Fibroblast of the aortic adventitia (primary cell): ENCODE data around the gene WDR86. TPM values are rescaled to one million over a fixed set of nuclear protein-coding genes. Genes with fewer than 3 reads are reported as not detected.

ENCODE experiments used
- DNase-seq: peaks from one replicate; pipeline ENCODE4 v3.0.0-alpha.2; 2010; ENCODE audit warnings: low read depth
- H3K4me3 ChIP-seq: 2 replicates; pipeline ENCODE4 v1.5.1; 2011; ENCODE audit warnings: low read depth, mild to moderate bottlenecking, control low read depth, low read length, moderate library complexity
- total RNA-seq: library from RNA; depleted of rRNA; stranded (reverse); fragments of >200 nt; gene quantifications from 2 replicates; pipeline ENCODE4 v1.2.3, GENCODE V29; 2012; ENCODE audit warnings: low replicate concordance
- TF ChIP-seq, protein P1 (sequence below): IDR thresholded peaks from 2 replicates; pipeline ENCODE4 v1.5.1; 2011; ENCODE audit warnings: mild to moderate bottlenecking, low read length, control low read depth, inconsistent platforms; ENCODE audit not compliant: insufficient read depth

Gene WDR86
- total RNA-seq, 1 donor, result 0.45 TPM

DNA sequence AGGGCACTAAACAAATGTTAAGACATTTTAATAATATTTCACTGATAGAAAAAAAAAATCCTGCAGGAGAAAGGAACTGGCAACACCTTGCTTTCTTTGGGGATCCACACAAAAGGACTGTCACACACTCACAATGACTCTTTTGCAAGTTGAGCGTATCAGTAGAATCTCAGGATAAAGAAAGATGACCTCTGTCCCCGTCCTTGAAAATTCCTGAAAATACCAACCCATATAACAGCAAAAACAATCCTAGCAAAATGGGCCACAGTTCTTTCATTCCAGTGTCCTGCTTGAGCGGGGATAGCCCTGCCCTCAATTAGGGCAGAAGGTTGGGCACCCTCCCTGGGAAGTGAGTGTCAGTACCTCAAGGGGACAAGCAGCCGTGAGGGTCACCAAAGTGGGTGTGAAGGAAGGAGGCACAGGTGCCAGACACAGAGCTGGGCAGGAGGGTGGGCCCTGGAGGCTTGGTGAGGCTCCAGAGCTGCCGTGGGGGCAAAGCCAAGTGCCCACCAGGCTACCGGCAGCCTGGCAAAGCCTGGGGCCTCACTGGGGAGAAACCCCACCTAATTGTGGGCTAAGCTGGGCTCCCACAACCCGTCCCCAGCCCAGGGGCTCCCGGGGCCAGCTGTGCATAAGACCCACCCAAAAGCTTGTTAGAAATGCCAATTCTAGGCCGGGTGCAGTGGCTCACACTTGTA is 2.8 kb downstream of the WDR86 start:
- H3K4me3 ChIP-seq, result no peak overlapping the region

DNA sequence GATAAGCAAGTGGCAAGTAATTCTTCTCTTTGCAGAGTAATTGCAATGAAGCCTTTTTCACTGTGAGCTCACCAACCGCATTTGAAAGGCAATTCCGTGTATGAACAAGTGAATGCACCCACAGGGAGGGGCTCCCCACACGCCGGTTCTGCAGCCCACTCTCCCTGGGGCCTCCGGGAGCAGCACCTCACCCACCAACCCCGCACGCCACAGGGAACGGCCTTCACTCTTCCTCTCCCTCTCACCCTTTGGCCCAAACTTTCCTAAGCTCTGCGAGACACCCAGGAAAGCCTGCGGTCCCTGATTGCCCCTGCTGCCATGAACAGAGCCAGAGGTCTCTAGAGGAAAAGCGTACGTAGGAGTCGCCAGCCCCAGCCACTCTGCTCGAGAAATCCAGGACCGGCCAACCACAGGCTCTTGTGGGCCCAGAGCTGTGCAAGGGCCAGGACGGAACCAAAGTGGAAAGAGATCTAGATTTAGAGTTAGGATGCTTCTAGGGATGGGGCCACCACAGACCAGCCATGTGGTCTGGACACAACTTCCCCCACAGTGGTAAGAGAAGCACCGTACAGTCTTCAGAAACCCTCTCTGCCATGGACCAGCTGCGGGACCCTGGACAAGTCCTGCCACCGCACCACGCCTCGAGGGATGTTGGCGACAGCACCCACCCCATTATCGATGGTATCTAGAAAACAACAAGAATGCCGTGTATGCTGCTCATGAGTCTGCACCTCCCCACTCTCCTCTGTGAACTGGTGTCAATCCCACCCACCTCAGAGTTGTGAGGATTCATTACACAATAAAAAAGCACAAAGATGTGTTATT is 3.6 kb downstream of the WDR86 start:
- no peak for DNase-seq
- TF ChIP-seq, protein P1, sequence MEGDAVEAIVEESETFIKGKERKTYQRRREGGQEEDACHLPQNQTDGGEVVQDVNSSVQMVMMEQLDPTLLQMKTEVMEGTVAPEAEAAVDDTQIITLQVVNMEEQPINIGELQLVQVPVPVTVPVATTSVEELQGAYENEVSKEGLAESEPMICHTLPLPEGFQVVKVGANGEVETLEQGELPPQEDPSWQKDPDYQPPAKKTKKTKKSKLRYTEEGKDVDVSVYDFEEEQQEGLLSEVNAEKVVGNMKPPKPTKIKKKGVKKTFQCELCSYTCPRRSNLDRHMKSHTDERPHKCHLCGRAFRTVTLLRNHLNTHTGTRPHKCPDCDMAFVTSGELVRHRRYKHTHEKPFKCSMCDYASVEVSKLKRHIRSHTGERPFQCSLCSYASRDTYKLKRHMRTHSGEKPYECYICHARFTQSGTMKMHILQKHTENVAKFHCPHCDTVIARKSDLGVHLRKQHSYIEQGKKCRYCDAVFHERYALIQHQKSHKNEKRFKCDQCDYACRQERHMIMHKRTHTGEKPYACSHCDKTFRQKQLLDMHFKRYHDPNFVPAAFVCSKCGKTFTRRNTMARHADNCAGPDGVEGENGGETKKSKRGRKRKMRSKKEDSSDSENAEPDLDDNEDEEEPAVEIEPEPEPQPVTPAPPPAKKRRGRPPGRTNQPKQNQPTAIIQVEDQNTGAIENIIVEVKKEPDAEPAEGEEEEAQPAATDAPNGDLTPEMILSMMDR, result no peak
- no peak overlapping the region for H3K4me3 ChIP-seq

More for the DNA sequence above, 2.8 kb downstream of the WDR86 start:
- TF ChIP-seq, protein P1, result no peak
- no peak for DNase-seq

DNA sequence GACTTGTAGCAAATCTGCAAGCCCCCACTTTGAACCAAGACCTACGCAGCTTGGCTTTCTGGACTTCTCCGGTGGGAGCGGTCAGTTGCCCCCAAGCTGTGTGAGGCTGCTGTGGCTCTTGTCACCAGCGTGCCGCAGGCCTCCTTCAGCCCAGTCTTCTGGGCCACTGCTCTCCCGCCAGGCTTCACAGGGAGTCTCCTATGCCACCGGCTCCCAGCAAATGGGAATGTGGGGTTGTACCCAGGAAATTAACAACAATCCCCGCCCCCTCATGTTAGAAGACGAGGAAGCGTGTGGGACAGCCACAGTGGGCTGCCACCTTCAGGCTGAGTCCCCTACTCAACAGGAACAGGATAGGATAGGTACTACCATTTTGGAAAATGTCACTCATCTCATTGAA is 4.2 kb downstream of the WDR86 start:
- no peak for DNase-seq
- no peak overlapping the region for H3K4me3 ChIP-seq
- TF ChIP-seq, protein P1, result no peak

DNA sequence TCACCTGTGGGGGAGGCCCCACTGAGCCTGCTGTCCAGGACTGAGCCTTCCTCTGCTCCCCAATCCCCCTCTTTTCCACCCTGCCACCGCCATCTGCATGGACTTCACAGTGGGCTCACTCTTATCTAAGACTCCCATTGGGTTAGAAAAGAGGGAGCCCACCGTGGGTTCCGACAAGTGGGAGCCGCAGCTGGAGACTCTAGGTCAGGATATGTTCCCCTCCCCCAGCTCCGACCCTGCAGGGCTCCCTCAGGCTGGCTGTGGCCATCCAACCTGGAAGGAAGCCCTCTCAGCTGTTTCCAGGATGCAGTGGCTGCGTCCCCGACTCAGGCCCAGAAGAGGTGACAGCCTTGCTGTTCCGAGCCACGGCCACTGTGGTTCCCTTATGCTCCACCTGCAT is 4.8 kb downstream of the WDR86 start:
- no peak overlapping the region for H3K4me3 ChIP-seq
- DNase-seq, result no peak
- TF ChIP-seq, protein P1, result no peak

DNA sequence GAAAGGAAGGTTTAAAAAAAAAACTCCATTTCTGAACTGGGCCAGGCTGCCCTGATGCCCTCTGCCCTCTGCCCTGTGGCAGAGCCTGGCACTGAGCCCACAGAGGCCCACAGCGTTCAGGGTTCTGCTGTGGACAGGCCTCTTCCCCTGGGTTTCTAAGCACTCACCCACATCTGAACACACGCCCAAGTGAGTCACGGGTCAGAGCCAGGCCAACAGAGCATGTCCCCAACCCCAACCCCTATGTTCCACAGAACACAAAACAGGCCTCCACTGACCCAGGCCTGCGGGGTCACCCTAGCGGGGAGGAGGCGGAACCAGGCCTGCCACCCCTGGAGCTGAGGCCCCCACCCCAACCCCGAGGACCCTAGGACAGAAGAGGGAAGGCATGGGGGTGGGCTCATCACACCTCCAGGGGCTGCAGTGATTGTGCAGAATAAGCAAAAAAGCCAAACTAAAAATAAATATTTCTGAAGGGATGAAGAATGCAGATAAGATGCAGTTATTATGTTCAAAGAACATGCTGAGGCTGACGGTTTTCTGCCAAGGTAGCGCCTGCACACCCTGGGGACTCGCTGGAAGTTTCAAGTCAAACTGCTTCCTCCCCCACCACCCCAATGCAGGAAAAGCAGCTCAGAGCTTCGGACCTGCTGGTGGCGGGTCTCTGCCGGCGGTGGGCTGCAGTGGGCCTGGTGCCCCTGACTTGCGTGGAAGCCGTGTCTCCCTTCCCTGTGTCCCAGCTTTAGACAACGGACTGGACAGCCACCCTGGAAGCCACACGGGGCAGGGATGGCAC is 5.4 kb downstream of the WDR86 start:
- TF ChIP-seq, protein P1, result no peak
- DNase-seq, result peak; percentile 65
- H3K4me3 ChIP-seq, result no peak overlapping the region

DNA sequence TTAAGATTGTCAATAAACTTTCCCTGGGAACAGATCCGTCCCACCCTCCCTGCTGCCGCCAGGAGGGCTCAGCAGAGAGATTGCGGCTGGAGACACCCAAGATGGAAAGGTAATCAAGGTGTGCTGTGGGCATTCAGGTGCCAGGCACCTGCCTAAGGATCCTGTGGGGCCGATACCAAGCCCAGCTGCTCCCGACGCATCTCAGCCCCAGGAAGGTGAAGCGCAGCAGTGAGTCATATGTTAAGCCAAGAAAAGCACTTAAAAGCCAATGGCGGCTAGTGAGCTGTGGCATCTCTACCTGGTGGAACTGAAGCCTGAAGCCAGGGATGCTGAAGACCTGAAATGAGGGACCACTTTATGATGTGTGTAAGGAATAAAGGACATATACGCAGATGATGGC is 6.1 kb downstream of the WDR86 start:
- no peak overlapping the region for H3K4me3 ChIP-seq
- TF ChIP-seq, protein P1, result no peak
- peak; percentile 7 for DNase-seq
